ENCODE results near the gene ADARB2. TPM values are rescaled to one million over a fixed set of nuclear protein-coding genes. Genes with fewer than 3 reads are reported as not detected.
A peak's percentile ranks its signal among the peaks of the same experiment; 100 is the strongest.
"Not testable (repeated sequence)": the region's sequence is repeated elsewhere in the genome, so short reads cannot be mapped to it uniquely, and the experiment has no call there.

ADARB2 gene
- total RNA-seq, 4 donors from 2014 or later, result 2.0 to 9.9 (median 5.1) TPM

GRCh38 chr10:1163831-1164230 is 573.5 kb downstream of the ADARB2 start:
- TF ChIP-seq, protein P1, sequence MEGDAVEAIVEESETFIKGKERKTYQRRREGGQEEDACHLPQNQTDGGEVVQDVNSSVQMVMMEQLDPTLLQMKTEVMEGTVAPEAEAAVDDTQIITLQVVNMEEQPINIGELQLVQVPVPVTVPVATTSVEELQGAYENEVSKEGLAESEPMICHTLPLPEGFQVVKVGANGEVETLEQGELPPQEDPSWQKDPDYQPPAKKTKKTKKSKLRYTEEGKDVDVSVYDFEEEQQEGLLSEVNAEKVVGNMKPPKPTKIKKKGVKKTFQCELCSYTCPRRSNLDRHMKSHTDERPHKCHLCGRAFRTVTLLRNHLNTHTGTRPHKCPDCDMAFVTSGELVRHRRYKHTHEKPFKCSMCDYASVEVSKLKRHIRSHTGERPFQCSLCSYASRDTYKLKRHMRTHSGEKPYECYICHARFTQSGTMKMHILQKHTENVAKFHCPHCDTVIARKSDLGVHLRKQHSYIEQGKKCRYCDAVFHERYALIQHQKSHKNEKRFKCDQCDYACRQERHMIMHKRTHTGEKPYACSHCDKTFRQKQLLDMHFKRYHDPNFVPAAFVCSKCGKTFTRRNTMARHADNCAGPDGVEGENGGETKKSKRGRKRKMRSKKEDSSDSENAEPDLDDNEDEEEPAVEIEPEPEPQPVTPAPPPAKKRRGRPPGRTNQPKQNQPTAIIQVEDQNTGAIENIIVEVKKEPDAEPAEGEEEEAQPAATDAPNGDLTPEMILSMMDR (IDR thresholded peaks at IDR 0.05), result no peak
- TF ChIP-seq POLR2A (IDR thresholded peaks at IDR 0.05), result no peak
- Histone ChIP-seq H3K4me1 (no peaks in the 10 kb centered on the region), H3K36me3 (no peaks in the 10 kb centered on the region), H3K27me3 (no peaks in the 10 kb centered on the region), H3K4me3 (no peak overlapping the region), H3K9me3 (no peaks in the 10 kb centered on the region), H3K27ac (no peak overlapping the region)
- DNase-seq, result no peak

GRCh38 chr10:1163204-1163660 is 574.1 kb downstream of the ADARB2 start:
- Histone ChIP-seq H3K36me3 (no peaks in the 10 kb centered on the region), H3K4me1 (no peaks in the 10 kb centered on the region), H3K4me3 (no peak overlapping the region), H3K27me3 (no peaks in the 10 kb centered on the region), H3K27ac (no peak overlapping the region), H3K9me3 (no peaks in the 10 kb centered on the region)
- DNase-seq, result peak in 2 of 3 donors; percentile 10 to 36
- TF ChIP-seq POLR2A (IDR thresholded peaks at IDR 0.05), result no peak
- TF ChIP-seq, protein P1 (IDR thresholded peaks at IDR 0.05), result no peak

DNA sequence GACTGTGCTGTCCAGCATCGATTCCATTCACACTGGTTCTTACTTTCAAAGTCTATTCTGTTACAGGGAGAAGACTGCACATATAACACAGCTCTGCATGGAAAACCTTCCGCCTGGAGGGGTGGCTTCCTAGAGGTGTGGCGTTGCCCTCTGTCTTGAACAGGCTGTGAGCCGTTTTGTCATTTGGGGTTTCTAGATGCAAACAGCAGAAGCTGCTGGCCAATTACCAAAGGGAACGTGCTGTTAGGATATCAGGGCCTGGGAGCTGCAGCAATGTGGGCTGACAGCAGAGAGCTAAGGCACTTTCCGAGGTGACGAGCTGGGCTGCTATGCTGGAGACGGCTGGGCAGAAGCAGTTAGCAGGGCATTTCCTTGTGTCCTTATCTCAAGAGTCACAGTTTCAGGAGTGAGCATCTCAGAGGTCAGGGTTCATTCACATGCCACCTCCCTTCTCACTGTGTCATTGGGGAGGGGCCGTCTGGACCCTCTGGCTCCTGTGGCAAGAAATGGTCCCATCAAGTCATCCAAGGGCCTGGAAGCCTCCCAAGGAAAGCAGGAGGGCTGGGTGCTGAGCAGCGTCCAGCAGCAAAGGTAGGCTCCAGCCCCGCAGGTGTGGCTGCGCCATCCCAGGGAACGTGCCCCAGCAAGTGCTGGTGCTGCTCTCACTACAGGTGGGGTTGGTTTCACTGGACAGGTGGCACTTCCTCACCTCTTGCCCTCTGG is 574.7 kb downstream of the ADARB2 start:
- Histone ChIP-seq H3K27ac (no peak overlapping the region), H3K36me3 (no peaks in the 10 kb centered on the region), H3K27me3 (no peaks in the 10 kb centered on the region), H3K4me1 (no peaks in the 10 kb centered on the region), H3K9me3 (no peaks in the 10 kb centered on the region), H3K4me3 (no peak overlapping the region)
- no peak for TF ChIP-seq POLR2A (IDR thresholded peaks at IDR 0.05)
- TF ChIP-seq, protein P1 (IDR thresholded peaks at IDR 0.05), result no peak
- DNase-seq, result peak; percentile 1 to 33 (median 25)

DNA sequence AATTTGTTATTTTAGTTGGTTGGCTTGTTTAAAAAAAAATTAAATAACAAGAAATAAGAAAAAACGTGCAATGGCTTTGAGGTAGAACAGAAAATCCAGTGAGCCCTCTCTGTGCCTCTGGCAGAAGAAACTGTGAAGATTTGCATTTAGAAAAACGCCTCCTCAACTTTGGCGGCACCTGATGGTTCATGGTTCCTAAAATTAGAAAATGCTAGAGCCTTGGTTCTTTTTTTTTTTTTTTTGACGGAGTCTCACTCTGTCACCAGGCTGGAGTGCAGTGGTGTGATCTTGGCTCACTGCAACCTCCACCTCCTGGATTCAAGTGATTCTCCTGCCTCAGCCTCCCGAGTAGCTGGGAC is 576.0 kb downstream of the ADARB2 start:
- not testable (repeated sequence) for H3K27ac ChIP-seq, H3K4me1 ChIP-seq, H3K36me3 ChIP-seq, DNase-seq, H3K4me3 ChIP-seq, H3K27me3 ChIP-seq, H3K9me3 ChIP-seq

DNA sequence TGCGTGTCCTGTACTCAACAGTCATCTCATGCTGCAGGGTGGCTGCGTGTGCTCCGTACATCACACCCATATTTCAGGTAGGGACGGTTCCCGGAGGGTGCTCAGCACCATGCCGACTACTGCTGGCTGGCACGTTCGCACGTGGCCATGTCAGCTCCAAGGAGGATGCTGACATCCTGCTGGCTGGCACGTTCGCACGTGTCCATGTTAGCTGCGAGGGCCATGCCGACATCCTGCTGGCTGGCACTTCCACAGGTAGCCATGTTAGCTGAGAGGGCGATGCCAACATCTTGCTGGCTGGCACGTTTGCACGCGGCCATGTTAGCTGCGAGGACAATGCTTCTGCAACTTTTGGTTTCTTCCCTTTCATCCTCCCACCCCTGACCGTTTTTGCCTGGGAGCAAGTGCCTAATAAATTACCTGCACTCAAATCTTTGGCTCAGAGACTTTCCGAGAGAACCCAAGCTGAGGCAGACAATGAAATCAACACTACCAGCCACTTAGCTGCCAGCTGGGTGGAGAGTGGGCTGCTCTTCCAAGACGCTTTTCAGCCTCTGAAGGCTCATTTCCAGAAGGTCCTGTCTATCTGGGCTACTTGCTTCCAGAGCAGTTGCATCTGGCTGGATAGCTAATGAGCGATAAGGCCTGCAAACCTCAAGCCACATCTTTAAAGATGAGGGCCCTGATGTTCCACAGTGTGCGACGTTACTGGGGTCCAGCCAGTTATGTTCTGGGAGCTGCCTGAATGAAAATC is 576.6 kb downstream of the ADARB2 start:
- Histone ChIP-seq H3K27ac (no peak overlapping the region), H3K9me3 (no peaks in the 10 kb centered on the region), H3K36me3 (no peaks in the 10 kb centered on the region), H3K4me3 (no peak overlapping the region), H3K4me1 (no peaks in the 10 kb centered on the region), H3K27me3 (no peaks in the 10 kb centered on the region)
- peak in 2 of 3 donors; percentile 22 to 40 for DNase-seq
- TF ChIP-seq POLR2A (IDR thresholded peaks at IDR 0.05), result no peak
- TF ChIP-seq, protein P1 (IDR thresholded peaks at IDR 0.05), result no peak

Data from Peyer's patch (tissue), 4 donors.